GM21390 (cell line): Measurements from ENCODE around the gene RAB21.
A peak's percentile ranks its signal among the peaks of the same experiment; 100 is the strongest.

ENCODE experiments used
- ATAC-seq: cut with Tn5 transposase; IDR thresholded peaks from one replicate; pipeline ENCODE4 v1.9.1; 2021; ENCODE audit not compliant: unreplicated experiment

The RAB21 gene, protein sequence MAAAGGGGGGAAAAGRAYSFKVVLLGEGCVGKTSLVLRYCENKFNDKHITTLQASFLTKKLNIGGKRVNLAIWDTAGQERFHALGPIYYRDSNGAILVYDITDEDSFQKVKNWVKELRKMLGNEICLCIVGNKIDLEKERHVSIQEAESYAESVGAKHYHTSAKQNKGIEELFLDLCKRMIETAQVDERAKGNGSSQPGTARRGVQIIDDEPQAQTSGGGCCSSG

DNA sequence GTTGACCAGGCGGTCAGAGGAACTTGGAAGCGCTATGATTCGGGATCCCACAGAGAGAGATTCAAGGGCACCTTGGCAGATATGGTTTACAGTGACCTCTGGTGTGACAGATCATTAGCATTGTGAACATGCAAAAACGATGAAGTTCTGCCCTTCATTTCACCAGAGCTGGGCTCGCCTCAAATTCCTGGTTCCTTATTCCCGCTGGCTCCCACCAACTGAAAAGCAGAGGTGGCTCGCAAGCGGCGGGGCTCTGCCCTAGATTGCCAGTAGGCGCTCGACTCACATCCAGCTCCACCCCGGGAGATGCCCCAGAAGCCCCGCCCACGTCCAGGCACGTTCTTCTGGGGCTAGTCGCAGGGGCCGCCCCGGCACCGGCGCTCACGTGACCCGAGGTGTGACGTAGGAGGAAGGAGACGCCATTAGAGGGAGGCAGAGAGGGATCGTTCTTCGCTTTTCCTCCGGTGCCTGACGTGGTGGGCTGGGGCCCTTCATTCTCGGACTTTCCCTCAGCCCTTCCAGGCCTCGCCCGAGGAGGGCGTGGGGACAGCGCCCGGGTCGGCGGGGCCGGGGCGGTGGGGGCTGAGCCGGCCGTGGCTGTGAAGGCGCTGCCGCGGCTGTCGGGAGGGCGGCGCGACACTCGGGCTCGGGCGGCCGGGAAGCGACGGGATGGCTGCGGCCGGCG, at the start of gene RAB21:
RAB21 (plus strand) TSS at position 403 of the 685 bp plus-strand sequence; CDS start at position 670, 267 bp downstream.
- ATAC-seq, result peak; percentile 95

DNA sequence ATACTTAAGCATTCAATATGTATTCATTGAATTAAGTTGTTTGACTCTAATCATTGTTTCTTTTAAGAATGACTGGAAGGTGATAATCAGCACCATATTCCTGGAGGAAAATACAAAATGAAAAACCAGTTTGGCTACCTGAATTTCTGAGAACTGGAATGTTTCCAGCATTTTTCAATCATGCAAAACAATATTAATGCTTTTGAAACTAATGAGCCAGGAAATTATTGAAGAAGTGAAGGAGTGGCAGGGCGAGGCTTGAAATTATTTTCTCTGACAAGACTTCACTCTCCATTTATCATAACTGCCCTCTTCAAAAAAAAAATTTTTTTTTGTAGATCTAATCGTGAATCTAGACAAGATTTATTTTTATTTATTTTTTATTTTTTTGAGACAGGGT, 49.7 kb upstream of the RAB21 start:
- ATAC-seq, result no peak

DNA sequence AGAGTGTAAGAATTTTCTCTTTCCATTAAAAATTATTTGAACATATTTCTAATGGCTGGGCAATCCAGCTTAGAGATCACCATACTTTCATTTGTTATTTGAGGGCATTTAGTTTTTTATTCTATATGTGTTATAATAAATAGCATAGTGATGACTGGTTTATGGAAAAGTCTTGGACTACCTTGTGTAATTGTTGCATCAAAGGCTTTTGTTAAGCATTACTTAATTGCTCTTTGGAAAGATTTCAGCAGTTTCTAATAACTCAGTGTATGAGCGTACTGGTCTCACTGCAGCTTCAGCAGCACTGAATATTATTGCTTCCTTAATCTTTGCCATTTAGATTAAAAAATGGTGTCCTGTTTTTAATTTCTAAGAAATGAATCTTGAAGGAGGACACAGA, 46.0 kb upstream of the RAB21 start:
- ATAC-seq, result no peak

DNA sequence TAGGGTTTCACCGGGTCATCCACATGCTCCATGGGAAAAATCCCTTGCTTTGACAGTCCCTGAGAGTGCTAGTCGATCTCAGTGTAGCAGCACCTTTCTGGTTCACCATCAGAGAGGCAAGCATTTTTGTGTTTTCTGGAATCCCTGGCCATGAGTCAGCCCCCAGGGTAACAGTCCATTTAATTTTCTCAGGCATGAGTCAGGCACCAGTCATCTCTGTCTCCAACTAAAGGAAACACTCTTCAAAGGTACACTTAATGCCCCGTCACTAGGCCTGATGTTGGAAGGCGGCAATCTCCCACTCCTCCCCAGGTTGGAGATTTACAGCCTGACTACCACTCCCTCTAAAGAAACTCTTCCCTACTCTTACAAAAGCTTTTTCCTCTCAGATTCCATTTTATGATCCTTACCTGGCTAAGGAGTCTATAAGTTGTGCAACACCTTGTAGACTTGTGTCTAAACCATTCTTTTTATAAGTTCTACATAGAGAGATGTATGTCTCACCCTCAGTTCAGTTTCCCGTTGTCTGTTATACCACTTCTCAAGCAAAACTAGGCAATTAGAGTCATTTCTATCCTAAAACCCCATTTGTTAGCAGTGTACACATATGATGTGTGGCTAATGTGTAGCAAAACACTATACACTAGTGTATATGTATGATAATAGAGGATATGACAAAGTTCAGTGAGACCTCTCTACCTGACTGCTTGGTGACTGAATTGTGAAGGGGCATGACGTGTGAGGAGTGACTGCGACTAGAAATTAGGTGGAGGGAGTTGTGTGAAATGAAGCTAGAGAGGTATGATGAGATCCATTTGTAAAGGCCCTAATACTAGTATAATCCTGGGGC, 44.2 kb upstream of the RAB21 start:
- no peak for ATAC-seq

DNA sequence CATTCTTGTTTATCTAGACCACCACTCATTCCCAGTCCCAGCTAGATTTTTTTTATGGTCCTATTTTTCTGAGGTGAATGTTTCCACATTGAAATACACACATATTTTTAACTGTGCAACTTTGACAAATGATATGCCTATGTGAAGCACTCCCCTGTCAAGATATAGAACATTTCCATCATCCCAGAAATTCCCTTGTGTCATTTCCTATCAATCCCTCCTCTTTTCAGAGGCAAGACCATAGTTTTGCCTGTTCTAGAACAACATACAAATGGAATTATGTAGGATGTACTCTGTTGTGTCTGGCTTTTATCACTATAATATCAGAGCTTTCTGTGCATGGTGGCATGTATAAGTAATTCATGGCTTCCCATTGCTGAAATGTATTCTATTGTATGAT, 36.1 kb upstream of the RAB21 start:
- ATAC-seq, result no peak

DNA sequence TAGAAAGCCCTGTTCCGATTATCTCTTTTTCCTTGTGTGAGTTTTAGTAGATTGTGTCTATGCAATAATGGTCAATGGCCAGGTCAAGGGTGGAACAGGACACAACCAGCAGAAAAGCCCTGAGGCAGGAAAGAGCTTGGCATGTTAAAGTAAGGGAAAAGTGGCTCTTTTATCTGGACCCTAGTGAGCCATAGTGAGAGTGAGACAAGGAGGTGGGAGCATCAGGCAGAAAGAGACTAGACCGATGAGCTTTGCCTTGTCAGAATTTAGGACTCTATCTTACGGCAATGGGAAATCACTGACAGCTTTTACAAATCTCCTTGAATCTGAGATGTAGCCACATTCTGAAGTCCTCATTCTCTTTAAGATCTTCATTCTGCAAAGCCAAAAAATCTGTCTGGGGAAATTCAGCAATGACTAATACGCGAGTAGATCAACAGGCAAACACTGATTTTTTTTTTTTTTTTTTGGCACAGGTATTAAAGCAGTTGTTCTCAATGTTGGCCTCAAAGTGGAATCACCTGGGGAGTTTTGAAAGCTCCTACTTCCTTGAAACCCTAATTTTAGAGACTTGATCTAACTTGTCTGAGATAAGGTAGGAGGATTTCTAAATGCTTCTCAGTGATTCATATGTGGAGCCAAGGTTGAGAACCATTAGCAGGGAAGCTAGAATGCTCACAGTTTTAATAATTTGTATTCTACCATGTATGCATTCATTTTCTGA, 34.9 kb upstream of the RAB21 start:
- ATAC-seq, result no peak

DNA sequence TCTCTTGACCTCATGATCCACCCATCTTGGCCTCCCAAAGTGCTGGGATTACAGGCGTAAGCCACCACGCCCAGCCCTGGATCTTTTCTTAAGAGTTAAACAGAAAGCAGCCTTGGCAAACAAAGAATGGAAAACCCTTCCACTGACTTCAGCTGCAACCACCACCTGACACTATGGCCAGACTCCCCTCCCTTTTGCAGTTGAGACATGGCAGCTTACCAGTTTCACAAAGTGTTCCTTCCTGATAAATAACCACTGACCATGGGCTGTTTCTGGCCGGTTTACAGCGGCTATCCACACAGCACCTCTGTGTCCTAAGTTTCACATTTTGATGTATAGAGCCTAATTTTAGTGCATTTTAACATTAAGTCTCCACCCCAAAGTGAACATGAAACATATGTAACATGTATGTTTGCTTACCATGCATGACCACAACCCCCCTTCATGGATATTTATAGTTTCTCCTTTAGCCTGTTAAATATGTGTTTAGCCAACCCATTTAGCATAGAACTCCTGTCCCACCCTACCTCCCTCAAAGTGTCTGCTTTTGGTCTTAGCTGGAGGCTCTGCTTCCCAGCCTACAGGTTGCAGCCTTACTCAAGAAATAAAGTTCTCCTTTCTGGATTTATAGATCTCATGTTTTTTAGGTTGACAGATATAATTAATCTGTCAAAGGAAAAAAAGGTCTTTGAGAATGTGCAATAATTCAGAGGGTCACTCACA, 32.7 kb upstream of the RAB21 start:
- ATAC-seq, result no peak

DNA sequence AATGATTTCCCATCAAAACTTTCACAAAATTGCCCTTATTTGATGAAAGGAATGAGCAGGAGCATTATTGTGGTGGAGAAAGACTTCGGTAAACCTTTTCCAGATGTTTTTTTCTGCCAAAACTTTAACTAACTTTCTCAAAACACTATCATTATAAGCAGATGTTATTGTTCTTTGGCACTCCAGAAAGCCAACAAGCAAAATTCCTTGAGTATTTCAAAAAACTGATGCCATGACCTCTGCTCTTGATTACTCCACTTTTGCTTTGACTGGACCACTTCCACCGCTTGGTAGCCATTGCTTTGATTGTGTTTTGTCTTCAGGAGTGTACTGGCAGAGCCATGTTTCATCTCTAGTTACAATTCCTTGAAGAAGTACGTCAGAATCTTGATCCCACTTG, 29.7 kb upstream of the RAB21 start:
- ATAC-seq, result no peak

DNA sequence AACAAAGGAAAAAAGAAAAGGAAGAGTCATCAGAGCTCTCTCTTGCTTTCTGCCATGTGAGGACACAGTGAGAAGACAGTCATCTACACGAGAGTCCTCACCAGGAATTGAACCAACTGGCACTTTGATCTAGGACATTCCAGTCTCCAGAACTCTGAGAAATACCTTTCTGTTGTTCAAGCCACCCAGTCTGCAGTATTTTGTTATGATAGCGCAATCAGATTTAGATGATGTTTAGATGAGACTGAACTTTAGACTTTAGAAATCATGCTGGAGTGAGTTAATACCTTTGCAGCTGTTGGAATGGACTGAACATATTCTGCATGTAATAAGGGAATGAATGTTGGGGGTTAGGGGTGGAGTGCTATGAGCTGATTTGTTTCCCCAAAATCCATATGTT, 28.1 kb upstream of the RAB21 start:
- ATAC-seq, result no peak

DNA sequence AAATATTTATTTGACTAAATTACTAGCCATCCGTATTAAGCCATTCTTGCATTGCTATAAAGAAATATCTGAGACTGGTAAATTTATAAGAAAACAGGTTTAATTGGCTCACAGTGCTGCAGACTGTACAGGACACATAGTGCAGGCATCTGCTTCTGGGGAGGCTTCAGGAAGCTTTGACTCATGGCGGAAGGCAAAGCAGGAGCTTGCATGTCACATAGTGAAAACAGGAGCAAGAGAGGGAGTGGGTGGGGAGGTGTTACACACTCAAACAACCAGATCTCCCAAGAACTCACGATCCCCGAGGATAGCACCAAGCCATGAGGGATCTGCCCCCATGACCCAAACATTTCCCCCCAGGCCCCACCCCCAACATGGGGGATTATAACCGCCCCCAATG, 26.7 kb upstream of the RAB21 start:
- ATAC-seq, result no peak

DNA sequence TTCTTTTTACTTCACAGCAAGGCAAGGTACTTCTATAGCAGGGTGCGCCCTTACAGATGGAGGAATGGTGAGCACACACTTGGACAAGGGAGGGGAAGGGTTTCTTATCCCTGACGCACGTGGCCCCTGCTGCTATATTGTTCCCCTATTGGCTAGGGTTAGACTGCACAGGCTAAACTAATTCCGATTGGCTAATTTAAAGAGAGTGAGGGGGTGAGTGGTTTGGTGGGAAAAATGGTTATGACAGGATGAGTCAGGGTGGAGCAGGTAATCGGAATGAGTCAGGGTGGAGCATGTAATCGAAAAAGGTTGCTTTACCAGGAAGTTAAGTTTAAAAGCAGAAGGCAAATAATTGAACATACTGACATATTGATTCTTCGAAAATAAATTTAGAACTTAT, 23.7 kb upstream of the RAB21 start:
- ATAC-seq, result no peak

DNA sequence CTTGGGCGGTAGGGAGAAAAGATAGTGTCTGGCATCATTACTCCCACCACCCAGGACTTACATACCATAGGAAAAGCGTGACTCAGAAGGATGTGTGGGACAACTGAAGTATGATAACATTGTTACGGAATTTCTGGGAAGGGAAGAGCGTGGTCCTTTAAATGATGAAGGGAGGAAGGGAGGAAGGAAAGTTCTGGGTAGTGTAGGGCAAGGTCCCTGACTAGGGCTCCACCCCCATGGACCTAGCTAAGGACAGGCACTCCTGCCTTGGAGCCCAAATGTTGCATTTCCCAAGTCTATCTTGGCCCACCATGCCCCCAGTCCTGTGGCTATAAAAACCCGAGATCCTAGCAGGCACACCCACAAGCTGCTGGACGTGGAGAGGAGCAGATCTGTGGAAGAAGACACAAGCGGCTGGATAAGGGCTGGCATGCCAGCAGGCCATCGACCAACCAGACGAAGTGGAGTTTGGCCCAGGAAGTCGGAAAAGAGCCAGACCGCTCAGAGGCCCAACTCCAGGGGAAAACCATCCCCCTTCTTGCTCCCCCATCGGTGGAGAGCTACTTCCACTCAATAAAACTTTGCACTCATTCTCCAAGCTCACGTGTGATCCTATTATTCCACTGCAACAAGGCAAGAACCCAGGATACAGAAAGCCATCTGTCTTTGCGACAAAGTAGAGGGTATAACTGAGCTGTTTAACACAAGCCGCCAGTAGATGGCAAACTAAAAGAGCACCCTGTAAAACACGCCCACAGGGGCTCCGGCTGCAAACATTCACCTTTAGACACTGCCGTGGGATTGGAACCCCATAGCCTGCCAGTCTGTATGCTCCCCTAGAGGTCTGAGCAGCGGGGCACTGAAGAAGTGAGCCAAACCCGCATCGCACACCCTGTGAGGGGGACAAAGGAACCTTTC, 23.0 kb upstream of the RAB21 start:
- peak; percentile 67 for ATAC-seq

DNA sequence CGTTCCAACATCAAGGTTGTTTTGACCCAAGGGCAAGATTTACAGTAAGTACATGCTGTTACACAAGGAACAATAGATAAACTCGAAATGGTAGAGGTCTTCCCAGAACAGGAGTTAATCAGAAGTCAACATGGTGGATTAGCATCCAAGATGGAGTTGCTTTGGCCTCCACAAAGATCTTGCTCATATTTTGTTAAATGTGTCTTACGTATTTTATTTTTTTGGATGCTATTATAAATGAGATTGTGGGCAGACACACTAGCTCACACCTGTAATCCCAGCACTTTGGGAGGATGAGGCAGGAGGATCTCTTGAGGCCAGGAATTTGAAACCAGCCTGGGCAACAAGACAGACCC, 22.3 kb upstream of the RAB21 start:
- ATAC-seq, result peak; percentile 4

DNA sequence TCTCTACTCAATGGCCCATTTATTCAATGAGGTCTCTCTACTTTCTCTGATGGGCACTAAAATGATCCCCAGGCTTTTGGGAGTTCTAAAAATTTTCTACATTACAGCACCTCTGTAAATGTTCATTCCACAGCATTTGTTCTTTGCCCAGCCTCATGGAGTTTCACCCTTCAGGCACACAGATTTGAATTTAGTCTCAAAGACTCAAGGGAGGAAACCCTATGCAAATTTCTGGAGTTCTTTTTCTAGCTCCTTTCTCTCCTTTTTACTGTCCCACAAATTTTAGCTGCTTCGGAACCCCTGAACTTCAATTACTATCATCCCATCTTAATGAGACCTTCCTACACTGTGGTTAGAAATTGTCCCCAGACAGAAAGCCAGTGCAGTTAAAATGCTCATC, 17.5 kb upstream of the RAB21 start:
- ATAC-seq, result no peak

DNA sequence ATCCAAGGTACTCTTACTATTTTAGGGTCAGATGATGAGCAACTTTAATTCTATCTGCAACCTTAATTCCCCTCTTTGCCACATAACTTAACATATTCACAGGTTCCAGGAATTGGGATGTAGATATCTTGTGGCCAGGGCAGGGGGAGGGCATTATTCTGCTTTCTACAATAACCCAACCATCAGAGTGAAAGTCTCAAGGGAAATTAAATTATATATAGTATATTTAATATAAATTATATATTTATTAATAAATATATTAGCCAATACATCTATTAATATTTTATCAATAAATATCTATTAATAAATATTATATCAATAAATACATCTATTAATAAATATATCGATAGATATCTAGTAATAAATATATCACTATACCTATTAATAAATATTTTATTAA, 11.7 kb upstream of the RAB21 start:
- no peak for ATAC-seq

DNA sequence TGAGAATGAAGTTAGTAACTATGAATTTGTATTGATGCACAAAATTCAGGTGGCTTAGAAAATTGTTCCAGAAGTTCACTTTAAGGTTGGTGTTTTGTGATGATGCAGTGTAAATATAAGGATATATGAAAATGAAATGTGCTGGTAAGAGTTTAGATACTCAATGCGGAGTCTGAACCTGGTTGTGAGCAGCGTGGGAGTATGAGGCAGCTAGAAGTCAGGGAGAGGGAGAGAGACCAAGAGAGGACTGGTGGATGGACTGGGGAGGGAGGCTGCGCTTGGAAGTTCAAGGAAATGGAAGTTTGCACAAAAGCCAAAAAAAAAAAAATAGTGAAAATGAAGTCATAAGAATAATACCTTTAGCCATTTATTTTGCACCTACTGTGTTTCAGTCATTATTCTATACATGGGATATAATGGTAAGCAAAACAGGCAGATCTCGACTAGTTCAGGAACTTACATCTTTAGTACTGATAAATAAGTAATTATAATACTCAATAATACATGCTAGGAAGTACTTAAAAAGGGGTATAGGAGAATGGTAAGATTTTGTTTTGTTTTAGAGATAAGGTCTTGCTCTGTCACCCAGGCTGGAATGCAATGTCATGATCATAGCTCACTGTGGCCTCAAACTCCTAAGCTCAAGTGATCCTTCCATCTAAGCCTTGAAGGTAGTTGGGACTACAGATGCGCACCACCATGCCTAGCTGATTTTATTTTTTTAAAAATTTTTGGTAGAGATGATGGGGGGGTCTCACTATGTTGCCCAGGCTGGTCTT, 10.0 kb upstream of the RAB21 start:
- no peak for ATAC-seq

DNA sequence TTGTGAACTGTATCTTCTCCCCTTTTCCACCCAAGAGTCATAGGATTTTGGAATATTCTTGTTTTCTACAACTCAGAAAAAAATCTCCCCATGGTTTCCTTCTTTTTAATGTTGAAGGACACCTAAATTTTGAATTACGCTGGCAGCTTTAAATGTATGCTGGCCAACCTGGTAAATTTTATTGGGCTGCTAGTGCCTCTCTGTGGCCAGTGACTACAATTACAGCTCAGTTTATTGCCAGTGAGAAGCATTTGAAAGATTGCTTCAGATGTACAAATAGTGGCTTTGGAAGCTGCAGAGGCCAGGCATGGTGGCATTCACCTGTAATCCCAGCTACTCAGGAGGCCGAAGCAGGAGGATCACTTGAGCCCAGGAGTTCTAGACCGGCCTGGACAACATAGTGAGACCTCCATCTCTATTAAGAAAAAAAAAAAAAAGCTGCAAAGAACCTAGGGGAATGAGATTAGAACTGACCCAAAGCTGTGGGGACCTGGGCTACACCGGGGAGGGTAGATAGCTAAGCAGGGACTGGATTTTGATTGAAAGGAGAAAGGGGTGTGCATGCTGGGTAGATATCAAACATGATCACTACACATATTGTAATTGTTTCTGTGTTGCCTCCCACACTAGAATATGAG, 7.6 kb upstream of the RAB21 start:
- ATAC-seq, result peak; percentile 94

DNA sequence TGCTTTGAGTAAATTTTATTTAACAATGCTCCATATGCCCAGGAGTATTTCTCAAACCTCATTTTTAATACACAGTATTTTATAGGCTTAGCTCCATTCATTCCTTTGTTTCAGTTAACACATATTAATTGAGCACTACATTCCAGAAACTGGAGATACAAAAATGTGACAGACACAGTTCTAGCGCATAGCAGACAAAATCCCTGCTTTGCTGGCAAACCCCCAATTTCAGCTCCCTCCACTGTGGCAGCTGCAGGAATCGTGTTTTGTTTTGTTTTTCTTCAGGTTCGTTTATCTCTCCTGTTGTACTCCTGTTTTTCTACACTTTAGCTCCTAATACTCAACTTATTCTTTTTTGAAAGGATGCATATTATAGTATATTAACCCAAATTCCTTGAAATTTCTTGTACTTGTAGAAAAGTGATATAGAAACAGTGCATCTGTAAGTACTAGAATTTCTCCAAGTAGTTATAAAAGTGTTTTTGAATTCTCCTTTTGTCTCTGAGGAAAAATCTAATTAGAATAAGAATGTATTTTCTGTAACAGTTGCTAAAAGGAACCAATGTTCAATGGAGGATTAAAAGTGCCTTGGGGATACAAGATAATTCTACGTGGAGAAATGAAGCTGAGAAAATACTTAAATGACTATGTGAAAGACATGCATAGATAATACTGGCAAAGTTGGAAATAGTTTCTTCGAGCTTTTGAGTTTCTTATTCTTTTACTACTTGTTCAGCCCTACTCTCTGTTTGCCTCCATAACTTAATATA, 6.4 kb upstream of the RAB21 start:
- no peak for ATAC-seq
